IPS-11a (cell line): ENCODE data around the gene CCDC102B.
"Not testable (repeated sequence)": the region's sequence is repeated elsewhere in the genome, so short reads cannot be mapped to it uniquely, and the experiment has no call there.

Source experiments
- H3K4me3 ChIP-seq: one replicate; pipeline ENCODE4 v1.5.1; 2013; ENCODE audit warnings: low read depth, low read length, control low read depth

Gene CCDC102B

GRCh38 chr18:68797871-68798270 is at the start of gene CCDC102B:
CCDC102B (plus strand) TSS chr18:68798080; CDS start chr18:68836764, 38,684 bp downstream.
- no peak within 1 kb of the TSS for H3K4me3 ChIP-seq

GRCh38 chr18:68757126-68757525 is 40.8 kb upstream of the CCDC102B start:
- H3K4me3 ChIP-seq, result no peak overlapping the region

GRCh38 chr18:68759308-68759707 is 38.6 kb upstream of the CCDC102B start:
- no peak overlapping the region for H3K4me3 ChIP-seq

- no peak overlapping the region for H3K4me3 ChIP-seq
These were observed 34.8 kb upstream of the CCDC102B start for GRCh38 chr18:68763083-68763482.

GRCh38 chr18:68764016-68764415 is 33.9 kb upstream of the CCDC102B start:
- no peak overlapping the region for H3K4me3 ChIP-seq

GRCh38 chr18:68766433-68766832 is 31.4 kb upstream of the CCDC102B start:
- no peak overlapping the region for H3K4me3 ChIP-seq

- H3K4me3 ChIP-seq, result no peak overlapping the region
These were observed 28.4 kb upstream of the CCDC102B start for GRCh38 chr18:68769461-68769860.

- no peak overlapping the region for H3K4me3 ChIP-seq
These were observed 25.6 kb upstream of the CCDC102B start for GRCh38 chr18:68772268-68772667.

GRCh38 chr18:68778280-68778886 is 19.5 kb upstream of the CCDC102B start:
- no peak overlapping the region for H3K4me3 ChIP-seq

GRCh38 chr18:68779169-68779568 is 18.7 kb upstream of the CCDC102B start:
- H3K4me3 ChIP-seq, result no peak overlapping the region

- no peak overlapping the region for H3K4me3 ChIP-seq
These were observed 16.9 kb upstream of the CCDC102B start for GRCh38 chr18:68780802-68781635.

- no peak overlapping the region for H3K4me3 ChIP-seq
These were observed 14.4 kb upstream of the CCDC102B start for GRCh38 chr18:68783506-68783905.

- H3K4me3 ChIP-seq, result no peak overlapping the region
These were observed 13.8 kb upstream of the CCDC102B start for GRCh38 chr18:68784071-68784470.

GRCh38 chr18:68790290-68790689 is 7.6 kb upstream of the CCDC102B start:
- not testable (repeated sequence) for H3K4me3 ChIP-seq

GRCh38 chr18:68791801-68792200 is 6.1 kb upstream of the CCDC102B start:
- H3K4me3 ChIP-seq, result no peak overlapping the region

GRCh38 chr18:68793951-68794350 is 3.9 kb upstream of the CCDC102B start:
- H3K4me3 ChIP-seq, result no peak overlapping the region

GRCh38 chr18:68796936-68797690 is 767 bp upstream of the CCDC102B start:
- H3K4me3 ChIP-seq, result no peak overlapping the region

- no peak overlapping the region for H3K4me3 ChIP-seq
These were observed 2.2 kb downstream of the CCDC102B start for GRCh38 chr18:68800075-68800474.

- no peak overlapping the region for H3K4me3 ChIP-seq
These were observed 5.5 kb downstream of the CCDC102B start for GRCh38 chr18:68803356-68803755.

- no peak overlapping the region for H3K4me3 ChIP-seq
These were observed 19.7 kb downstream of the CCDC102B start for GRCh38 chr18:68817584-68817983.

GRCh38 chr18:68818584-68818983 is 20.7 kb downstream of the CCDC102B start:
- no peak overlapping the region for H3K4me3 ChIP-seq

- no peak overlapping the region for H3K4me3 ChIP-seq
These were observed 25.0 kb downstream of the CCDC102B start for GRCh38 chr18:68822926-68823325.
